UCSD-AML1 (cell line): Measurements from ENCODE around the gene LRRIQ1.

Experiments
- DNase-seq: peaks from one replicate; lab custom pipeline; 2025; ENCODE audit not compliant: unreplicated experiment; lab: John Stamatoyannopoulos, UW

The LRRIQ1 gene

GRCh38 chr12:85057370-85057963 lies 21.3 kb downstream of the LRRIQ1 start:
- DNase-seq: no peak

- DNase-seq: no peak
Observed at GRCh38 chr12:85058339-85058738, 22.2 kb downstream of the LRRIQ1 start.

DNA sequence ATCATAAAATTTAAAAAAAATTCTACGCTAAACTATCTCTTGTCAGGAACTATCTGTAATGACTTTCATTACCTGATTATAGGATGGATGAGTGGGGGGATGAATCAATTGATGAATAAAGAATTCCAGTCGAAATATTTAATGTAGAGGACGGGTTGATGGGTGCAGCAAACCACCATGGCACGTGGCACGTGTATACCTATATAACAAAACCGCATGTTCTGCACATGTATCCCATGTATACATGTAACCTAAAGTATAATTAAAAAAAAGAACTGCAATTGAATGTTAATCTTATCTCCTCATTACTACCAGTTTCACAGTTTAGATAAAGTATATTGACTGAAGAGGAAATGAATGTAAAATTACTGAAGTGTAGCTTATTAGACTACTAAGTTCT lies 23.4 kb downstream of the LRRIQ1 start:
- DNase-seq: no peak

GRCh38 chr12:85060916-85061315 lies 24.8 kb downstream of the LRRIQ1 start:
- no peak for DNase-seq

- no peak for DNase-seq
Observed at GRCh38 chr12:85065837-85066482, 29.8 kb downstream of the LRRIQ1 start.

DNA sequence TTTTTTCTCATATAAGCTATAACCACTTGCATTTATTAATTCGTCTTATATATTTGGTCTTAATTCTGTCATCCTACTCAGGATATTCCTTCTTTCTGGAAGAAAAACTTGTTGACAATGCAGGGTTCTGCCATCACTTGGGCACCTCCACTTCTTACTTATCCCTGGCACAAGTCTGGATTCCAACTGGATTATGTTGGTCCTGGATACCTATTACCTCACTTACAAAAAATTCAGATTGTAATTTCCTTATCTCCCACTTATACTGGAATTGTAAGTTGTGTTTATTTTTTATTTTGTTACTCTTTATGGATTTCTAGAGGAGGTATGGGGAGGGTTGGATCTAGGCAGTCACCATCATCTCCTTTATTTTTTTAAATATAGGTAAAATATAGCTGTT lies 36.7 kb downstream of the LRRIQ1 start:
- DNase-seq: no peak

DNA sequence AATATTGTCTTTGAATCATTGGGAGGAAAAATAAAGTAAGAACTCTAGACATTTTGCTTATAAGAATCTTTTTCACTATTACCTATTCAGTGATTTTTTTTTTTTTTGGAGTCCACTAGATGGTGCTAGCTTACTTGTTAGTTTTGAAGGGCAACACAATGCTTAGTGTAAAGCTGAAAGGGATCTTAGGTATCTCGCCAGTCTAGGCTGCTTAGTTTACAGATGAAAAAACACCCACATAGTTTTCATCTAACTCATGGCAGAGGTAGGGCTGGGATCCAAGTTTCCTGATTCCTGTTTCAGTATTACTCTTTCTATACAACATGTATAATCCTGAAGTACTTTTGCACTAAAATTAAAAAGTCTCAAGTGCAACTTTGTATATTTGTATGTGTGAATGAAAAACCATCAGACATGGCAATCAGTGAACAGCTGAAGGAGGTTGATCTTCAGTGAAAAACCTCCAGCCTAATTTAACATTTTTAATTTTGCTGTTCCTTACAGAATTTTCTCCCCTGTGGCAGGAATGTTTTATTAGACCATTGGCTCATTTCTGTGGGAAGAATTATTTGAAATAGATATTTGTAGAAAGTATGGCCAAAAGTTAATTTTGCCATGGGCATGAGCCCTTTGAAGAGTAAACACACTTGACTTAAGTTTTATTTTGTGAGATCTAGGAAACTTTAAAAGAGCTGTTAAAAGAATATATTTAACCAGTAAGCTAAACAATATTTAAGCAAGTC lies 40.7 kb downstream of the LRRIQ1 start:
- no peak for DNase-seq

GRCh38 chr12:85085066-85085465 lies 48.9 kb downstream of the LRRIQ1 start:
- DNase-seq: no peak

GRCh38 chr12:85089792-85090191 lies 53.6 kb downstream of the LRRIQ1 start:
- DNase-seq: no peak

- no peak for DNase-seq
Observed at GRCh38 chr12:85092814-85093370, 56.7 kb downstream of the LRRIQ1 start.

- DNase-seq: no peak
Observed at GRCh38 chr12:85095501-85095900, 59.4 kb downstream of the LRRIQ1 start.

DNA sequence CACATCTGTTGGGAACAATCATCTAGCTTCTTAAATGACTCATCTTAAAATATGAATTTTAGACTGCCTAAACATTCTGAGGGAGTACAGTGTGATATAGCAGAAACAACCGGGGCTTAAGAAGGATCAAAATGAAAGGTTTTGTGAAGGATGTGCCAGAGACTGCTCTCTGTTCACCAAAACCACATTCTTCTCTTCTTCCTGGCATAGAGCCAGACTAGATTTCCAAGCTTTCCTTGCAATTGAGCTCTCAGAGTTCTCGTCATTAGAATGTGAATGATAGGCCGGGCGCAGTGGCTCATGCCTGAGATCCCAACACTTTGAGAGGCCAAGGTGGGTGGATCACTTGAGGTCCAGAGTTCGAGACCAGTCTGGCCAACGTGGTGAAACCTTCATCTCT lies 94.5 kb downstream of the LRRIQ1 start:
- DNase-seq: no peak

DNA sequence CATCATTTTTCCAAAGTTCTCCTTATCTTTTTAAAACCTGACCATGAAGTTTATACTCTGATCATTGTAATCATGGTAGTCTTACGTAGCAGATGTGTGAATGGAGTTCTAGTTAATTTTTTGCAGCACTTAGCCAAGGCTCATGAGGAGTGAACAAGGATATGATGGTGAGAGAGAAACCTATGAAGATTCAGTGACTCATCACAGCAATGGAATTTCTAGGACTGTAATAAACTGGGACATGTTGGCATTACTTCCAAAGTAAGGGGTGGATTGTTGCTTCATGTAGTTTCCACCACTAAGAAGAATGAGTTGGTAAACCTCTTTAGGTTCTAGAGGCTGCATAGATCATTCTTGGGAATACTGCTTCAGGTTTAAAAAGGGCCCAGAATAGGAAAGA lies 102.7 kb downstream of the LRRIQ1 start:
- no peak for DNase-seq

DNA sequence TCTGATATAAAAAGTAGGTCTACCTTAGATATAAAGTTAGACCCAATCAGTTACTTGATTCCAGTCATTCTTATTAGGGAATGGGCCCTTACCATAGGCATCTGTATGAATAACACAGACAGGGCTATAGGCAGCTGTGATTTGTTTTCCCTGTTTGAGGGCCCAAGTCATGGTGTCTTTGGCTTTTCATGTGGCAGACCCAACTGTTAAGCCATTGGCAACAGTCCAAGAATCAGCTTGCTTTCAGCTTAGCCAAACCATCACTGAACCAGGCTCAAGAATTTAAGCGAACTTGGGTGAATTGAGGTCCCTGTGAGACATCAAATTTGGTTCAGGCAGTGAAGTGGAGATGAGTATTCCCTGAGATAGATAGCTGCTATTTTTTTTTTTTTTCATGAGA lies 111.2 kb downstream of the LRRIQ1 start:
- DNase-seq: no peak

GRCh38 chr12:85152311-85152729 lies 116.2 kb downstream of the LRRIQ1 start:
- no peak for DNase-seq

GRCh38 chr12:85155791-85156190 lies 119.6 kb downstream of the LRRIQ1 start:
- no peak for DNase-seq

DNA sequence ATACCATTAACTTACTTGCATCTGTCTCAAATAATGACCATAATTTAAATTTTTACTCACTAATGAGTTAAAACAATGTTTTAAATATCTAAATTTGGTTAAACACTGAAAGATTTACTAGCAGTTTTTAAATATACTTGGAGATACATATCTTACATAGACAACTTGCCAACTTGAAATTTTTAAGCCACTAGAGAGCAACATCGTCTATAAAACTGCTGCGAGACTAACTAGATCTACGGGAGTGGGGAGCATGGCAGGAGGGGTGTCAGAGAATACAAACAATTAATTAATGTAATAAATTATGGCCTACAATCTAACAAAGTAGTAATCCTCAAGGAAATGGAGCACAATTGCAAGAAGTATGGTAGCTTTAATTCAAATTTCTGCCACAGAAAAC lies 120.4 kb downstream of the LRRIQ1 start:
- DNase-seq: no peak

- DNase-seq: no peak
Observed at GRCh38 chr12:85157035-85157603, 121.0 kb downstream of the LRRIQ1 start.

DNA sequence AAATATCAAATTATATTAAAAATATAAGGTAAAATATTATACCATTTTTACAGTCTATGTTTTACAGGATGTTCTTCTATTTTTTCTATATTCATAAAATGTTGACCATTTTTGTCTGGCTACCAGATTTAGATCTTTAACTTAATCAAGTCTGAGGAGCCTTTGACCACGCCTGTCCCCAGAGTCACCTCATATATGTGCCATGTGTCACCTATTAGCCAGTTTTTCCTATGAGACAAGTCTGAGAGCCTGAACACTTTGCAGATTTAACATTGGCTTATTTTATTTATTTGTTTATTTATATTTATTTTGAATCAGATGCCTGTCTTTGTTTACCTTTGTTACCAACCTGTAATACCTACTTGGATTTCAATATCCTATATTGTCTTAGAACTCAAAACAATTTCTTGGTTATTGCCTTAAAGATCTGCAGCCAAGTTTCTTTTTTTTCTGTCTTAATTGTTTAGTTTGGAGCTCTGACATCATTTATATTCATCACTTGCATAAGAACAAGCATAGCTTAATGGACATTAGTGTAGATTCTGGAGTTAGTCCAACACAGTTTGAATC lies 127.7 kb downstream of the LRRIQ1 start:
- no peak for DNase-seq

- no peak for DNase-seq
Observed at GRCh38 chr12:85179680-85180270, 143.6 kb downstream of the LRRIQ1 start.

DNA sequence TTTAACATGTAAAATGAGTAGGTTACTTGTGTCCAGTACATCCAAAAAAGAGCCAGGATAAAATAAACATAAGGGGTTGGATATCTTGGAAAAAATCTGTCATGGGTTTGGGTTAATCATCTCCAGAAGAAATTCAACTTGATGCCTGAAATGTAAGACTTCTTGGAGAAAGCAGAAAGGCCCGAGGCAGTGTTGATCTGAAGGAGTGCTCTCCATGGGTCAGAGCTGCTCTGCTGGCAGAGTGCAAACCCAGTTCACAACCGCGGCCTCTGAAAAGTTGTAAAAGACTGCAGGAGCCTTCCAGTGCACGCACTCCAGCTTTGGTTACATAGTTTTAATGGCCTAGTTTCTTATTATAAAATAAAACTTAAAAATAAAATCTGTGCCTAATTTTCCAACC lies 146.5 kb downstream of the LRRIQ1 start:
- DNase-seq: no peak
